Activated CD4-positive, alpha-beta T cell treated with anti-CD3 and anti-CD28 coated beads, Interleukin-2, Interleukin-6, amounts not matched to agents 100 ng/mL and 50 ng/mL, durations not matched to agents 16 hours and 8 hours (primary cell): Measurements from ENCODE around the gene SLC66A2.

Experiments used
- DNase-seq: peaks from one replicate; pipeline ENCODE4 v3.0.0-alpha.2; 2020

SLC66A2 gene

GRCh38 chr18:79864006-79864725, 87.3 kb downstream of the SLC66A2 start:
- no peak for DNase-seq

GRCh38 chr18:79863161-79864005, 88.1 kb downstream of the SLC66A2 start:
- DNase-seq, result no peak

- DNase-seq, result no peak
Observed at GRCh38 chr18:79862562-79862961, 88.9 kb downstream of the SLC66A2 start.

- DNase-seq, result no peak
Observed at GRCh38 chr18:79861687-79862086, 89.8 kb downstream of the SLC66A2 start.

GRCh38 chr18:79859314-79859713, 92.1 kb downstream of the SLC66A2 start:
- no peak for DNase-seq

GRCh38 chr18:79857082-79857671, 94.3 kb downstream of the SLC66A2 start:
- no peak for DNase-seq

GRCh38 chr18:79856119-79857007, 95.1 kb downstream of the SLC66A2 start:
- peak; percentile 4 for DNase-seq

- no peak for DNase-seq
Observed at GRCh38 chr18:79855147-79855933, 96.1 kb downstream of the SLC66A2 start.

- no peak for DNase-seq
Observed at GRCh38 chr18:79853993-79854364, 97.5 kb downstream of the SLC66A2 start.

- DNase-seq, result no peak
Observed at GRCh38 chr18:79853303-79853992, 98.0 kb downstream of the SLC66A2 start.

- no peak for DNase-seq
Observed at GRCh38 chr18:79852561-79853302, 98.7 kb downstream of the SLC66A2 start.
